Measurements from ENCODE around the gene CEBPB. TPM values are rescaled to one million over a fixed set of nuclear protein-coding genes. Genes with fewer than 3 reads are reported as not detected.
A peak's percentile ranks its signal among the peaks of the same experiment; 100 is the strongest.

The CEBPB gene
- total and polyA plus RNA-seq, 12 donors, result 20.9 to 104 (median 40.4) TPM

- DNase-seq (no peak), ATAC-seq (no peak)
- H3K4me1 ChIP-seq, result peaks cover 0 to 16% (median 4%) of the 10 kb centered on the region in 9 donors
- no peak overlapping the region for H3K4me3 ChIP-seq
- H3K27ac ChIP-seq, result no peak overlapping the region
- no peaks in the 10 kb centered on the region for H3K36me3 ChIP-seq
- intact Hi-C loops (cut with DNase I), result loop anchor here in 7 of 10 donors (5.0 to 10.0 kb wide), 4 partner anchors 392 to 562 kb away; no protein-coding TSS in a partner anchor
- H3K27me3 ChIP-seq, result no peaks in the 10 kb centered on the region
- H3K9me3 ChIP-seq, result no peaks in the 10 kb centered on the region
- no peak for TF ChIP-seq CTCF (IDR thresholded peaks at IDR 0.05)
- WGBS, 2 donors, result 95 to 96% methylated on average over 5 of the region's 5 CpGs
These were observed 5.2 kb upstream of the CEBPB start for GRCh38 chr20:50185426-50185825.

GRCh38 chr20:50186151-50186885, 4.3 kb upstream of the CEBPB start:
- peaks cover 0 to 16% (median 4%) of the 10 kb centered on the region in 9 donors for H3K4me1 ChIP-seq
- peak overlapping the region in 1 of 10 donors; percentile 99 for H3K27ac ChIP-seq
- WGBS, 2 donors, result 15% methylated on average over 16 of the region's 16 CpGs
- no peak overlapping the region for H3K4me3 ChIP-seq
- no peaks in the 10 kb centered on the region for H3K9me3 ChIP-seq
- TF ChIP-seq CTCF (IDR thresholded peaks at IDR 0.05), result peak; percentile 95 to 100 (median 98)
- ATAC-seq (peak; percentile 14 to 56 (median 38)), DNase-seq (peak; percentile 90)
- H3K27me3 ChIP-seq, result no peaks in the 10 kb centered on the region
- intact Hi-C loops (cut with DNase I), result loop anchor here (1.0 to 10.0 kb wide), 11 partner anchors 275 to 561 kb away; no protein-coding TSS in a partner anchor
- H3K36me3 ChIP-seq, result no peaks in the 10 kb centered on the region

GRCh38 chr20:50186987-50187402, 3.6 kb upstream of the CEBPB start:
- Histone ChIP-seq H3K27ac (peak overlapping the region in 3 of 10 donors; percentile 6 to 99 (median 52)), H3K4me3 (no peak overlapping the region), H3K4me1 (peaks cover 0 to 16% (median 4%) of the 10 kb centered on the region in 9 donors), H3K36me3 (no peaks in the 10 kb centered on the region), H3K27me3 (no peaks in the 10 kb centered on the region), H3K9me3 (no peaks in the 10 kb centered on the region)
- intact Hi-C loops (cut with DNase I), result loop anchor here (1.0 to 10.0 kb wide), 11 partner anchors 274 to 560 kb away; no protein-coding TSS in a partner anchor
- DNase-seq, result no peak
- ATAC-seq, result no peak
- WGBS, 2 donors, result 67 to 77% methylated on average over 8 of the region's 8 CpGs
- no peak for TF ChIP-seq CTCF (IDR thresholded peaks at IDR 0.05)

- DNase-seq (peak in 1 of 2 donors; percentile 36), ATAC-seq (no peak)
- Histone ChIP-seq H3K4me3 (no peak overlapping the region), H3K9me3 (no peaks in the 10 kb centered on the region), H3K27me3 (no peaks in the 10 kb centered on the region), H3K4me1 (peaks cover 0 to 16% (median 4%) of the 10 kb centered on the region in 9 donors), H3K27ac (peak overlapping the region in 3 of 10 donors; percentile 6 to 99 (median 52)), H3K36me3 (peaks cover 0 to 4% (median 0%) of the 10 kb centered on the region in 9 donors)
- no peak for TF ChIP-seq CTCF (IDR thresholded peaks at IDR 0.05)
- WGBS, 2 donors, result 72 to 74% methylated on average over 12 of the region's 12 CpGs
- intact Hi-C loops (cut with DNase I), result loop anchor here (2.0 to 10.0 kb wide), 11 partner anchors 273 to 560 kb away; no protein-coding TSS in a partner anchor
These were observed 3.1 kb upstream of the CEBPB start for GRCh38 chr20:50187403-50188051.

Data from heart right ventricle (tissue), 16 donors.